NCI-H146 (cell line): ENCODE results near the gene TMEM258.

Experiments used
- DNase-seq: peaks from one replicate; lab custom pipeline; 2025; lab: John Stamatoyannopoulos, UW

TMEM258 gene

GRCh38 chr11:61795459-61795858 is 3.1 kb upstream of the TMEM258 start:
- DNase-seq = no peak

GRCh38 chr11:61794579-61794978 is 2.2 kb upstream of the TMEM258 start:
- DNase-seq = no peak

- no peak for DNase-seq
These were observed 1.4 kb upstream of the TMEM258 start for GRCh38 chr11:61793829-61794204.

- peak; percentile 34 for DNase-seq
These were observed 857 bp upstream of the TMEM258 start for GRCh38 chr11:61793083-61793828.

GRCh38 chr11:61791737-61792309 is 576 bp downstream of the TMEM258 start:
- peak; percentile 81 for DNase-seq

- peak; percentile 9 for DNase-seq
These were observed 4.4 kb downstream of the TMEM258 start for GRCh38 chr11:61787928-61788491.

- no peak for DNase-seq
These were observed 6.5 kb downstream of the TMEM258 start for GRCh38 chr11:61785837-61786402.

GRCh38 chr11:61784506-61784805 is 7.9 kb downstream of the TMEM258 start:
- DNase-seq = no peak

GRCh38 chr11:61783717-61784505 is 8.5 kb downstream of the TMEM258 start:
- DNase-seq = no peak

- no peak for DNase-seq
These were observed 9.6 kb downstream of the TMEM258 start for GRCh38 chr11:61782841-61783240.

- DNase-seq = no peak
These were observed 10.1 kb downstream of the TMEM258 start for GRCh38 chr11:61782299-61782698.

- no peak for DNase-seq
These were observed 10.8 kb downstream of the TMEM258 start for GRCh38 chr11:61781585-61781984.

GRCh38 chr11:61780581-61781162 is 11.7 kb downstream of the TMEM258 start:
- no peak for DNase-seq

- DNase-seq = no peak
These were observed 12.5 kb downstream of the TMEM258 start for GRCh38 chr11:61779666-61780525.

- DNase-seq = no peak
These were observed 13.3 kb downstream of the TMEM258 start for GRCh38 chr11:61778920-61779650.

GRCh38 chr11:61778357-61778886 is 14.0 kb downstream of the TMEM258 start:
- DNase-seq = no peak

GRCh38 chr11:61777234-61778090 is 14.9 kb downstream of the TMEM258 start:
- no peak for DNase-seq

GRCh38 chr11:61776561-61777075 is 15.8 kb downstream of the TMEM258 start:
- peak; percentile 33 for DNase-seq
